ENCODE measurements around the gene C2.

Gene C2

DNA sequence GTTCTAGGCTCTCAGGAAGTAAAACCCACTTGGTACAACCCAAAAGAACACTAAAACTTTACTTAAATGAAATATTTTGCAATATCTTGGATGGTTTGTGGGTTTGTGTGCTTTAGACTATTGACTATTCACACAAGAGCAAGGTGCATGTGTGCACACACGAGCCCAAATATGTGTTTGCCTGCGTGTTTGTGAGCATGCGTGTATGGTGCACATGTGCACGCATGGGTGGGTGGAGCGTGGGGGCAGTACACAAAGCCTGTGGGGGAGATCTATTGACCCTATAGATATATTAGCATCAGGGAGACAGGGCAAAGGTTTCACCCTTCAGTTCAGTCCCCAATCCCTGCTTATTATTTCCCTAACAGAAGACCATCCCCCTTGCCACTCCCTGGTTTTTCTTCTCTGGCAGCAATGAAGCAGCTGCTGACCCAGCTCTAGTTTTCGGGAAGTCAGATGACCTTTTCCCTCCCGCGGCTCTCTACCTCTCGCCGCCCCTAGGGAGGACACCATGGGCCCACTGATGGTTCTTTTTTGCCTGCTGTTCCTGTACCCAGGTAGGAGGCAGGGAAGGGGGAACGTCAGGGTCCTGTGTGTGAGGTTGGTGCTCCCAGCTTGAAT, at the start of gene C2:
TSS of gene C2 (plus strand) at position 476 of the 621 bp plus-strand sequence. CDS start at position 512, 36 bp downstream.
- DNase-seq (ENCODE audit: low spot score), result no peak

DNA sequence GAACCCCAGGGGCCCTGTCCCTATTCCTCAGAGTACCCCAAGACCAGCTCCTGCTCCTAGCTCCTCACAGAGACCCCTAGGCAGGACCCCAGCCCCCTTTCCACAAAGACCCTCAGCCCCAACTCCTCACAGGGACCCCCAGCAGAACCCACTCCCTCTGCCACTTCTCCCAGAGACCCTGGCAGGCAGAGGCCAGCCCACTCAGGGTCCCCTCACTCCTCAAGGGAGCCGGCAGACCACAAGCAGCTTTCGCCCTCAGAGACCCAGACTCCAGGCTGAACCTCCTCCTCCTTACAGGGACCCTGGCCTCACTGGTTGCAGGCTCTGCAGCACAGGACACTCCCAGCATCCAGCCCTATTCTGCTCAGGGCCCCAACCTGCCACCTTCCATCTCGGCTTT, 49.3 kb upstream of the C2 start:
- no peak for DNase-seq (ENCODE audit: low spot score)

DNA sequence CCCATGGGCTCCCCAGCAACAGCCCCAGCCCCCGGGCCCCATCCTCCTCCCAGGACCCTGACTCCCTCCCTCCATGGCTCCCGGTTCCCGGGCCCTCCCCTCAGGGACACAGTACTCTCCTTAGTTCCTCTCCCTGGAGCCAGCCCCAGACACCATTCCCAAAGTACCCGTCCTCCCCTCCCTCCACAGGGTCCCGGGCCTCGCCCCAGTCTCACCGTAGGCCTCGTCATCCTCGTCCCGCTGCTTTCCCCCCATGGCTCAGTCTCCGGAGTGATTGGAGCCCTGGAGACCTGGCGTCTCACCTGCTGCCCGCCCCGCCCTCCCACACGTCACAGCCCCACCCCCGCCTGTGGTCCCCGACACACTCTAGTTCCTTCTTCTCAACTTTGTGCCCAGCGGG, 48.8 kb upstream of the C2 start, which contains the start of gene SLC44A4:
TSS of gene SLC44A4 (minus strand) at position 272 of the 400 bp plus-strand sequence. CDS start at position 255, 17 bp downstream.
- DNase-seq (ENCODE audit: low spot score), result no peak

DNA sequence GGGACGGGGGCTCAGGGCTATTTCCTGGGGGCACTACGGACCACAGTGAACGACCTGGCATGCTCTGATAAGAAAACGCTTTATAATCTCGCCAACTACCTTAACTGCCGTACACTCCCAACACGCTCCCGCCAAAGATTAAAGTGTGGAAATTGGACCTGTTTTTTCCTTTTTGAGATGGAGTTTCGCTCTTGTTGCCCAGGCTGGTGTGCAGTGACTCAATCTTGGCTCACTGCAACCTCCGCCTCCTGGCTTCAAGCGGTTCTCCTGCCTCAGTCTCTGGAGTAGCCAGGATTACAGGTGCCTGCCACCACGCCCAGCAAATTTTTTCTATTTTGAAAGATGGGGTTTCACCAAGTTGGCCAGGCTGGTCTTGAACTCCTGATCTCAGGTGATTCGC, 48.4 kb upstream of the C2 start:
- DNase-seq (ENCODE audit: low spot score), result no peak

DNA sequence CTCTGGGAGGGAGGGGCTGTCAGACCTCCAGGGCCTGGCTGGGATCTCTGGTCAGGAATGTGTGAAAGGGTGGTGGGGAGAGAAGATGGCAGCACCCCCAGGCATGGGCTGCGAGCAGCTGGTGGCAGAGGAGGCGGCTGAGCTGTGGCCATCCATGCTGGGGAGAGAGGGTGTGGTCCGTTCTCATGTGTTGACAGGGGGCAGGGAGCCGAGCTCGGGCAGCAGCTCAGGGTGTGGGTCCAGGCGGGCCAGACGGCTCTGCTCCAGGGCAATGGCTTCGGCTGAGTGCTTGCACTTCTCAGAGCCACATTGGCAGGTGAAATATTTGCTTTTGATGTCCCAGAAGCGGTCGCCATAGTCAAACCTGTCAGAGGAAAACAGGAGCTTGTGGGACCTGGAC, 47.6 kb upstream of the C2 start:
- DNase-seq (ENCODE audit: low spot score), result no peak

DNA sequence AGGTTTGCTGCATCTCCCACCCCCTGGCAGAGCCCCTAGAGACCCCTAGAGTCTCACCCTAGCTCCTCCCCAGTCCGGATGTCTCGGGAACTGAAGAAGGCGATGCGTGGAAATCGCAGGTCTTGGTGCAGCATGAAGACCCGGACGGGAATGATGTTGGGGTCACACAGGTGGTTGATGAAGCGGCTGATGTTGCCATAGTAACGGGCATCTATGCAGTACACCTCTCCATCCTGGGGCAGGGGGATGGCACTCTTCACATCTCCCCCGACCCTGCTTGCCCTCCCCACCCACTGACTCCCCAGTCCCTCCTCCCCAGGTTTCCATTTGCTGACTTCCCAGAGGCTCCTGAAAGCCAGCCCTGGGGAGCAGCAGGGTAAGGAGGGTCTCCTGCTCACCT, 46.9 kb upstream of the C2 start:
- no peak for DNase-seq (ENCODE audit: low spot score)

DNA sequence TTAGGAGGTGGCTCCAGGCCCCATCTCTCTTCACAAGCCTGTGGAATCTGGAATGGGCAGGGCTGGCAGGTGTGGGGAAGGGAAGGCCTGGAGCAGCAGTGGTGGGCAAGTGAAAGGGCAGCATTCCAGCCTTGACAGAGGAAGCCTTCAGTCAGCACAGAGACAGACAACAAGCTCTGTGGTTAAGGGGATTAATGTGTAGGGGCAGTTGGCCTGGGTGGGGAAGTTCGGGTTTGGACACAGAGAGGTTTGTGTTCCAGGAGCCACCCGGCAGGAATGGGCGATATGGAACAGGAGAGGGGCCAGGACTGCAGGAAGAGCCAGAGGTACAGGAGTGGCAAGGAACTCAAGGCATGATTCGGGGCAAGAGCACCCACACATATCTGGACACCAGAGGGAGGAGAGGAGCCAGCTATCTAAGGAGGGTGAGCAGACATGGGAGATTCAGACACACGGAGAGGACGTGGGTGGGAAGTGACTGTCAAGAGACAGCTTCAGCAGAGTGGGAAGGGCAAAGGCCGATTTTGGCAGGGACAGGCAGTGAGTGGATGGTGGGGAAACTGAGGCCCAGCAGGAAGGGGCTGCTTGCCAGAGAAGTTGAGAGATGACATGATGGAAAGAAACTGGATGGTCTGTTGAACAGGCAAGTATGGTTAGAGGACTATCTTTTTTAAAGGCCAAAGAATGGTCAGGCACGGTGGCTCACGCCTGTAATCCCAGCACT, 46.2 kb upstream of the C2 start:
- DNase-seq (ENCODE audit: low spot score), result no peak

DNA sequence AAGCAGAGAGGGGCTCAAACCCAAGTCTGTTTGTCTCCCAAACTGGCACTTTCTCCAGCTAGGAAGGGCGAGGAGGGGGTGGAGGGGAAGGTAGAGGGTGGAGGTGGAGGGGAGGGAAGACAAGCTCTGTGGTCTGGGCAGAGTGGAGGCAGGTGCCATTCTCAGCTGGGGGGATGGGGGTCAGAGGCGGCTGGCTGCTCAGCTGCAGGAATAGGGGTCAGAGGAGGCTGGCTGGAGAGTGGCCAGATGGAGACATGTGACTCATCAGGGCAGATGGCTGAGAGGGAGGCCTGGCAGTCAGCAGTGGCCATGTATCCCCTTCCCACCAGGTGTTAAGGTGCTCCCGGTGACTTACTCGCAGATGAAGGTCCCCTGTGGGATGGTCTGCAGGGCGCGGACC, 45.2 kb upstream of the C2 start:
- no peak for DNase-seq (ENCODE audit: low spot score)

DNA sequence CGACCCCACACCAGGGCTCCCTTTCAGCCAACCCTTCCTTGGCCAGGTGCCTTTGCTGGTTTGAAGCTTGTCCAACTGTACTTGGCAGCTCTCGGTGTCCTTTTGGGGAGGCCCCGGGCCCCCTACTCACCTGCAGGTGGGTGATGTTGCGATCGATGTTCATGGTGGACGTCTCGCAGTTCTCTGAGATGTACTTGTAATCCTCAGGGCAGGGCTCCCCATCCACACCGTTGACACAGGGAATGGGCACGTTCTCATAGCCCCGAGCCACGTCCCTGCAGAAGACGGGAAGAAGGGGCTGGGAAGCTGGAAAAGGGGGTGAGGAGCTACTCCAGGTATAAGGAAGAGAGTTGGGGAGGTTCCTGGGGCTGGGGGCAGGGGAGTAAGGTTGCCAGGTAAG, 43.8 kb upstream of the C2 start:
- DNase-seq (ENCODE audit: low spot score), result no peak

DNA sequence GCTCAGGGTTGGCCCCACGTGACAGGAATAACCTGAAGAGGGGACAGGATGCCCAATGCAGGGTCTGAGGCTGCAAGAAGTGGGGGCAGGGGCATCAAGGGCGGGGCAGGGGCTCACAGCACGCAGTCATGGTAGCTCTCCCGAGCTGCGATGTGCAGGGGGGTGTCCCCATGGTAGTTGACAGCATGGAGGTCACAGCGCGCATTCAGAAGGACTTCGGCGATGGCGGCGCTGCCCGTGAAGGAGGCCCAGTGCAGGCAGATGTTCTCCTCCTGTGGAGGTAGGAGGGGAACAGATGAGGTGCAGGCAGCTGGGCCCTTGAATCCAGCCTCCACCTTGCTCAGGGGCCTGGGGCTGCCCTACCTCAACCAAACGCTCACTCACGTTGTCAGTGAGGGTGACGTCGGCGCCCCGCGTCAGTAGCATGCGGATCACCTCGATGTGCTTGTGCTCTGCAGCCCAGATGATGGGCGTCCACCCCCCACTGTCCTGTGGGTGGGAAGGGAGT, 42.9 kb upstream of the C2 start:
- DNase-seq (ENCODE audit: low spot score), result no peak

DNA sequence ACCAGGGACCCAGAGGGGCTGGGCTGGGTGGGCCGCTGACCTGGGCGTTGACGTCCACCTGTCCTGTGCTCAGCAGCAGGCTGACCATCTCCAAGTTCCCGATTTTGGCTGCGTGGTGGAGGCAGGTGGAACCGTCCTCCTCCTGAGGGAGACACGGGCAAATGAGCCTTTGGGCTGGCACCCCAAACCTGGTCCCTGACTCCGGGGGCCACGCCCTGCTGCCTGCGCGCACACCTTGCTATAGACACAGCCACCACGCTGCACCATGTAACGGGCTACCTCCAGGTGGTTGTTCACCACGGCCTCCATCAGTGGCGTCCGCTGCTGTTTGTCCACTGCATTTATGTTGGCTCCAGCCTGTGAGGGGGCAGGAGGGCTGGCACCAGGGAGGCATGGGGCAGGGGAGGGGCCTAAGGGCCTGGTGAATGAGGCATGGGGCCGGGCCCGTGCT, 41.0 kb upstream of the C2 start:
- no peak for DNase-seq (ENCODE audit: low spot score)

DNA sequence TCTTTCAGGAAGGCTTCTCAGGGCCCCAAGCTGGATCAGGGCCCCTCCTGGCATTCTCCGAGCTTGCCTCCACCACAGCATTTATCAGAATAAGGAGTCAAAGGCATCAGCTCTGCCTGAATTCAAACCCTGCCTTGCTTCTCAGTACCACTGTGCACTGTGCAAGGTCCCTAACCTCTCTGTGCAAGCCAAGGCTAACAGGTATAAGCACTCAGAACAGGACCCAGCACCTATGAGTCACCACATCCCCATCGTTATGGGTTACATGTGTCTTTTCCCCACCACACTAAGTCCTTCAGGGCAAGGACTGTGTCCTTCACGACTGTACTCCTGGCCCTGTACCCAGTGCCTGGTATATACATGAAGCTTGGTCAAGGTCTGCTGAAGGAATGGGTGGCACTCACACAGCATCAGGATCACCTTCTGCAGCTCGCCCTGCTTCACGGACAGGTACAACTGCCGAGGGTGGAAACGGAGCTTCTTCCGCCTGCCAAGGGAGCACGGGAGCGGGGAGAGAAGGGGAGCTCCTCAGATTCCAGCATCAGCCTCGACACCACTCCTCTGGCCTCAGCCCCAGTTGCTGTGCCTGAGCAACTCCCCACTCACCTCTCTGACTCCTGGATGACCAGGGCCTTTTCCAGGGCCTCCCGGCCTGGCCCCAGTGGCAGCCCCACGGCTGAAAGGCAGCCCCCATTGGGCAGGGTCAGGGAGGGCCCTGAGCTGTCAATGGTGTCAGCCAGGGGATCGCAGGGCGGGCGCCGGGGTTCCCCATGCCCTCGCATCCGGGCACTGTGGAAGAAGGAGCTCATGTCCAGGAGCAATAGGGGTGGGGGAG, 40.1 kb upstream of the C2 start:
- DNase-seq (ENCODE audit: low spot score), result no peak

DNA sequence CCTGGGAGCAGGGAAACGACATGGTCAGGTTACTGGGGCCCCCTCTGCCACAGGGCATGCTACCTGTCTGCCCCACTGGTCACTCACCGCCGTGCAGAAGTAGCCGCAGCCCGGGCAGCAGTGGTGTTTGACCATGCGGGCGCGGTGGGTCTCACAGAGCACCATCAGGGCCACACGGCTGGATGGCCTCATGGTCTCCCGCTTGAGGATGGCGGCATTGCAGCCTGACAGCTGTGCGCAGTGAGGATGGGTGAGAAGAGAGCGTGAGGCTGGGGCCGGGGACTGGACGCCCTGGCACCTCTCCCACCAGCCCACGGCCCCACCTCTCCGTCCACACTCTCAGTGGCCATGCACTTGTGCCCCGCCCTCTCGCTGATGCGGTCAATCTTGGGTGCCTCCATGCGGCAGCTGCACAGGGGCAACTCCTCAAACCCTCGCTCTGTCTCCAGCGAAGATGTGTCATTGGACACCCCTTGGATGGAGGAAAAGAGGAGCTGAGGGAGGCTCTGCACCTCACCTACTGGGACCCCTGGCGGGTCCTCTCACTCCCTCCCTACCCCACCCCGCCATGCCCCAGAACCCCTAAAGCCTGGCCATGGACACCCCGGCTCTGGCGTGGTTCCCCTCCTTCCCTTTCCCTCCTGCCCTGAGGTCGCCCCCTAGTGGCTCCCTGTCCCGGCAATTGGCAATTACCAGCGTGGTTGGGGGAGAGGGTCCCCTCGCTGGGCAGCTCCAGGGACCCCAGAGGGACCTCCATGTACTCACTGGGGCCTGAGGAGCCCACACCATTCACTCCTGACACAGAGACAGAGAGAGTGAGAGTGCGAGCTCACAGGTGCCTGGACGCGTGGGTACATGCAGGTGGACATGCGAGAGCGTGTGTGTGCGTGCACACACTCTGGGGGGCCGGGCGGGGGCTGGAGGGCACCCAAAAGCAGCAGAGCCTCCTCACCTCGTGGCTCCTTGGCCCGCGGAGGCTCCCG, 39.0 kb upstream of the C2 start:
- DNase-seq (ENCODE audit: low spot score), result peak; percentile 50

DNA sequence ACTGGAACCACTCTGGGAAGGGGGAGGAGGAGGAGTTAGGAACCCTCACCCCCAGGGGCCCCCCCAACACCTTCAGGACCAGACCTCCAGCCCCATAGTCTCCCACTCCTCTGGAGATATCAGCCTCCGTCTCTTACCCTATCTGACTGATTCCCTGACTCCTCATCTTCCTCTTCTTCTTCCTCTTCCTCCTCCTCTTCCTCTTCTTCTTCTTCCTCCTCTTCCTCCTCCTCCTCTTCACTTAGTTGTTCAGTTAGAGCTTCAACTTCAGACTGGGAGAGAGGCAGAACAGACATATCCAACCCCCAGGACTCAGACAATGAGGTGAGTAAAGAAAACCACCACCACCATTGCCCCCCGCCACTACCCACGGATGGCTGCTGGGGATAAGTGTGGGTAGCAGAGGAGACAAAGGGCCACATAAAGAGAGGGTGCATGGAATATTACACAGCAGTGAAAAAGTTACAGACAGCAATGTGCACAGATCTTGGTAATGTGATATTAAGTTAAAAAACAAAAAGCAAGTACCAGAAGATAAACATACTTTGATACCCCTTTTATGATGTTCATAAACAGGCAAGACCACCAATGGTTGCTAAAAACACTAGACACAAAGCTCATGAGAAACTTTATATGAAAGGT, 38.1 kb upstream of the C2 start:
- DNase-seq (ENCODE audit: low spot score), result no peak

DNA sequence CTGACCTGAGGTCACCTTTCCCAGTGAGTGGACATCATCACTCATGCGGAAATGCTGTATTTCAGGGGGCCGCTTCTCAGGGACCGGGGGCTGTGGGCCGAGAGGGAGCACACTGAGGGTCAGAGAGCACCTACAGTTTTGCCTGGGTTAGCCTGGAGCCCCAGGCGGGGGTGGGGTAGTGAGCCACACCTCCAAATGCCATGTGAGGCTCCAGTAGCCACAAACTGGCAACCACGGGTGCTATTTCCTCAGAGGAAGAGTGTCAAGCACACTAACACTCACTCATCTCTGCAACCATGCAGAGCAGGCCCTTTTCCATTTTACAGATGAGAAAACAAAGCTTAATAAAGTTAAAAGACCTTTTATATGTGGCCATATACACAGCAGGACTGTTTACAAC, 34.7 kb upstream of the C2 start:
- DNase-seq (ENCODE audit: low spot score), result no peak

DNA sequence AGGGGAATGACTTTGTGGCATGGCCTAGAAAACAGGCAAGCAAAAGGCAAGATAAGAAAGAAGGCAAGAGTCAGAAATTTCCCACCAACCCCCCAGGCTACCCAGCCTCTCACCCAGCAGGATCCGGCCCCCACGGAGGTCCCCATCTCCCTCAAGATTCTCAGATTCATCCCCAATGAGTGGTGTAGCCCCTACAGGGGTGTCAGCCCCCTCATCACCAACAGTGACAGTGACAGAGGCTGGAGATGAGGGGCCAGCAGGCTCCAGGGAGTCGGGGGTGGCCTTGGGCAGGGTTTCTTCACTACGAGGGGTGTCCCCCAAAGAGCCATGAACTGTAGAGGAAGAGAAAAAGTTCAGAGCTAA, 31.0 kb upstream of the C2 start:
- no peak for DNase-seq (ENCODE audit: low spot score)

DNA sequence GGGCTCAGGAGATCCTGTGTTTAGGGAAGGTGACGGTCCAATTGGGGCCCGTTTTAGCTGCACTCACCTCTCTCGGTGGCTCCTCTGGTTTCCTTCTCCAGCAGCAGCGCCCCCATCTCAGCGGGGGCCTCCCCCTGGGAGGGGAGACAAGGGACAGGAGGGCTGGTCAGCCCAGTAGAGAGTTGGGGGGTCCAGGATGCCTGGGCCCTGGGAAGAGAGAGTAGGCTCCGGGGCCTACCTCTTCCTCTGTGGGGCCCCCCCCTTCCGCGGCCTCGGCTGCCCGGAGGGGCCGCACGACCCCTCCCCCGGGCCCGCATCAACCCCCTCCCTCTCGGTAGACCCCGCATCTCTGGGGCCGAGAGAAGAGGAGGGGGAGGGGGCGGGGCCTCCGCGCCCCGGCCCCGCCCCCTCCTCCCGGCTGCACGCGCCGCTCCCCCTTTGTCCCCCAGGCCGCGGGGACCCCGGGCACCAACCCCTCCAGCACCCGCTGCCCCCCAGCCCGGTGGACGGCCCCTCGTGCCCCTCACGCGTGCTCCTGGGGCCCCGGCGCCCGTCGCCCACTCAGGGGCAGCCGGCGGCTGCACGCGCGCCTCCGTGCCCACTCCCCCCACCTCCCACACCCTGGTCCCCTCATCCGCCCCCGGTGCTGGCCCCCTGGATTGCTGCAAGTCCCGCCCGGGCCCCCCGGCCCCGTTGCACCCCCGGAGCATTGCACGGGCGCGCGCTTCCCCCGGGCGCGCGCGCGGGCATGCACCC, 30.5 kb upstream of the C2 start:
- DNase-seq (ENCODE audit: low spot score), result no peak

DNA sequence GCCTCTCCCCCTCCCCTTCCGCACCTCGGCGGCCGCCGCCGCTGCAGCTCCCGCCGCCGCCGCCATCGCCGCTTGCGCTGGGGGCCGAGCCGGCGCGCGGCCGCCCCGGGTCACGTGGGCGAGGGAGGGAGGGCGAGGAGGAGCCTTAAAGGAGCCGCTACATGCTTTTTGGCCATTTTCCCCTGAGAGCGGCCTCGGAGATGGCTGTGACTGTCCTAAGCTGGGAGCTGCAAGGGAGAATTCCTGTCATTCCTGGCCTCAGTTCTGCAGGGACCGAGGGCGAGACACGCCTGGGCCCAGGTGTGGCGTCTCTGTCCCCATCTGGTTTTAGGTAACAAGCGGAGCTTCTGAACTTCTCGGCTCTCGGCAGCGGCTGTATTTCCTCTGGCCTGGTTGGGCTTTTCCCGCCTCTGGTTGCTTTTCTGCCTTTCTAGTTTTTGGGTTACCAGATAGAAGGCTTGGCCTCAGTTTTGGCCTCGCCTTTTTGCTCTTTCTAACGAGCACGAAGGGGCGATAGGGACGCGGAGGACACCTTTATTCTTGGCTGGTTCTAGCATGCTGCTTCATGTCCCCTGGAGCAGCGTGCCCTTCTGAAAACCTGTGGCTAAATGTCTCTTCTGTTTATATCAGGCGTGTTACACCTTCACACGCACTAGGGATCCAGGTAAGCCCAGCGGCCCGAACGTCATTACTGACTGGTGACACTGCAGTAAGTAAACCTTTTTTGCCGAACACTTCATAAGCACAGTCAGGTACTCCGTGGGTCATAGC, 29.7 kb upstream of the C2 start, which contains the start of gene EHMT2:
TSS of gene EHMT2 (minus strand) at position 87 of the 771 bp plus-strand sequence. CDS start at position 66, 21 bp downstream.
- DNase-seq (ENCODE audit: low spot score), result peak; percentile 88

DNA sequence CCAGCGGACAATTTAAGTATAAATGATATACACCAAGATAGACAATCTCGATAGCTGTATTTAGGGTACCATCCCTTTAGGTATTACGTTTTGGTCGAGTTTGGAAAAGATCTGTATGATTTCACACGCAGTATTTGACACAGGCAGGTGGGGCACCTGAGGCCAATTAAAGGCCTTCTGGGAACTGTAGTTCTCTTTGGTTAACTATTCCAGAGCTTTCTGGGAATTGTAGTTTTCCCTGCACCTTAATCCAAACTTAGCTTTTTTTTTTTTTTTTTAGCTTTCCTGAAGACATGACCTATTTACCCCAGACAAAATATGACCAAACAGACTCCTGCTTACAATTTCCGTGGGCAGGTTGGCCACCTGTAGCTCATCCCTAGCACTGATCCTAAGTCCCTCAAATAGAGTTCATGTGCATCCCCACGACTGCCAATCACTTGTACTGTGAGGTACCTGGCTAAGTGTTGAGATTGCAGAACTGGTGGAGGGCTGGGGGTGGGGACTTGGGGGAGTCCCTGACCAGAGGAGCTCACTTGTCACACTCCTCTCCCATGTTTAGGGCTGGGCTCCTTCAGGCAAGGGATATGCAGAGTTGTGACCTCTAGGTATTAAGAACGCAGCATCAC, 29.0 kb upstream of the C2 start:
- peak; percentile 81 for DNase-seq (ENCODE audit: low spot score)

Data from hematopoietic multipotent progenitor cell treated with erythropoietin and hydrocortisone succinate and interleukin-3 and kit ligand, for 15 days (in vitro differentiated cells).